HUDEP-2 (cell line): ENCODE measurements around the gene CEP164.

ENCODE experiments used
- DNase-seq, 76 experiments: peaks; one replicate each; lab custom pipeline; 2025; ENCODE audit not compliant: unreplicated experiment in 76 of 76; lab: John Stamatoyannopoulos, UW

Gene CEP164

DNA sequence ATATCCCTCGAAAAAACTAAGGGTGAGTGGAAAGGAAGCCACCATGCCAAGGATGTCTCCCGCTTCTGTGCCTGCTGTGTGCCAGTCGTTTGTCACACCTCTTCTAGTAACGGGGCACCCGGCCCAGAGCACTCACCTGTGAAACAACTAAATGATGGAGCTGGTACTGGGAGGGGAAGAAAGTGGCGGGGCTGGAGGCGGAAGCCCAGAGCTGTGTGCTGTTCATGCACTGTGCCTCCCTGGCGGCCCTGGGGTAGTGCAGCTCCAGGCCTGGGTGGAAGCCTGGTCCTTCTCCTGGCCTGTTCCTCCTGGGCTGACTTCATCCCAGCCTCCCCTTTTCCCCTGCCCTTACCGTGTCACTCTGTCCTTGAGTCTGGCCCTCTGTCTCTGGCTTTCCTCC, 130.2 kb downstream of the CEP164 start:
- DNase-seq, result no peak

DNA sequence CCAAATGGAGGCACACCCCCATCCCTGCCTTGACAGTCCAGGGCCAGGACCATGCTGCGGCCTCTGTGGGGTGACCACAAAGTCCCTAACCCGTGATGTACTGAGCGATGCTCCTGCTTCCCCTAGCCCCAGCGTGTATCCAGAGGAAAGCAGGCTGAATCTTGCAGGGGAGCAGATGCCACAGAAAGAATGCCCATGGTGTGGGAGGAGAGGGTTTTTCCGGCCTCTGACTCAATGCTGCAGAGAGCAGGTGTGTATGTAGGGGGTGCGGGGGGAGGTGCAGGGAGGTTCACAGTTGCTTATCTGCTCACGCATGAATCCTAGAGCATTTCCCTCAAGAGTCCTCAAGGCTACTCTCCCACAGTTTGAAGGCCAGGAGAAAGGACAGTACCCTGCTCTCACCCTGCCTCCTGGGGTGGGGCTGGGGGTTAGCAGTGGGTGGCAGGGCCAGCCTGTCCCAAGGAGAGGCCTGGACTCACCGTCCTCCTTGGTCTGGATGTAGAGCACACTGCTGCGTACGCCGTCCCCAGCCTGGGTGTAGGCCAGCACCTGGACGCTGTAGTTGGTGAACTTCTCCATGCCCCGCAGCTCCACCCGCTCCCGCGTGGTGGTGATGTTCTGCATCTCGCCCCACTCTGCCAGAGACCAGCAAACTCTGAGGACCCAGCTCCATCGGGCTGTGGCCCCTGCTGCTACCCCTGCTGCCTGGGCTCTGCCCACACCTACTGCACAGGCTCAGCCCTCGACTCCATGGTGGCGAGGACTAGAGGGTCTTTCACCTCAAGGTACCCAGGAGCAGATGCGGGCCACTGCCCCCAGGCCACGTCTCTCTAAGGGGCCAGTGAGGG, 130.8 kb downstream of the CEP164 start:
- no peak for DNase-seq

DNA sequence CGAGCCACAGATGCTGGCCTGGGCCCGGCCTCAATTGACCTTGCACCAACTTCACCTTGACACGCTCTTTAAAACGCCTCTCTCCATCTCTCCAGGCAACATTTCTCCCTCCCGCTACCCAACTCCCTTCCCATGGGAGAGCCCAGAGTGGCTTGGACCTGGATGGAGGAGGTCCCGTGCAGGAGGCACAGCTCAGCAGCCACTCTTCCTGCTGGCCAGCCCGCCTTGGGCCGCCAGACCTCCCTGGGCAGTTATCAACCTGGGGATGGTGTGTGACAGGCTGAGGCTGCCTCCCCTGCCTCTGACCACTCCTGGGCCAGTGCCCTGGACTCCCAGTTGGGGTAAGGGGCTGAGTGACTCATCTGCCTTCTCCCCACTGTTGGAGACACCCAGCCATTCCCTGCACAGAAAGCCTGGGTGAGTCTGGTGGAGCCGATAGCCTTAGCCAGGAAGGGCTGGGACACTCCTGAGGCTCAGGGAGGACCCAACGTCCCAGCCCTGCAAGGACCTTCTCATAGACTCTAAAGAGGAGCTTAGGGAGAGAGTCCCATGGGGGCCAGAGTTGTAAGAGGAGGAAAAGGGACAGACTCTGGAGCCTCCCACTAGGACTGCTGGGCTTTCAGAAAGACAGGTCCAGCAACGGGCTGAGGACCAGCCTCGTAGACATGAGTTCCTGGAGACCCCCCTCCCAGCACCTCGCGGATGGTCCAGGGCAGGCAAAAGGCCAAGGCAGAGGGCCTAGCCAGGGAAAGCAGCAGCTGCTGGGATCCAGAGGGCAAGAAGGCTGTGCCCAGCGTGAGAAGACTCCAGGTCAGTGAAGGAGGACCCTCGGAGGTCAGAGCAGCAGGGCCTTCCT, 131.7 kb downstream of the CEP164 start:
- DNase-seq, result no peak

DNA sequence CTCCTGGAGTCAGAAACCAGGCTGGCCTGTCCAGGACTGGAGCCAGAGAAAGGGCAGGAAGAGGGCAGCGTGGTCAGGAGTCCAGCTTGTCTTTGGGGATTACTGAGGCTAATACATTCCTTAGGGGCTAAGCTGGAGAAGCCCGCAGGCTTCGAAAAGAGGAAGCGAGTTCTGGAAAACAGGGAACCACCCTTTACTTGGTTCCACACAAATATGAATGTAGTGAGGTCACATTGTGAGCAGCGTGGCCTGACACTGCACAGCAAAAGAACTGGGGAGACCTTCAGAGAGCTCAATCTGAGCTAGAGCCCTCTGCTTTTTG, 132.3 kb downstream of the CEP164 start:
- no peak for DNase-seq

DNA sequence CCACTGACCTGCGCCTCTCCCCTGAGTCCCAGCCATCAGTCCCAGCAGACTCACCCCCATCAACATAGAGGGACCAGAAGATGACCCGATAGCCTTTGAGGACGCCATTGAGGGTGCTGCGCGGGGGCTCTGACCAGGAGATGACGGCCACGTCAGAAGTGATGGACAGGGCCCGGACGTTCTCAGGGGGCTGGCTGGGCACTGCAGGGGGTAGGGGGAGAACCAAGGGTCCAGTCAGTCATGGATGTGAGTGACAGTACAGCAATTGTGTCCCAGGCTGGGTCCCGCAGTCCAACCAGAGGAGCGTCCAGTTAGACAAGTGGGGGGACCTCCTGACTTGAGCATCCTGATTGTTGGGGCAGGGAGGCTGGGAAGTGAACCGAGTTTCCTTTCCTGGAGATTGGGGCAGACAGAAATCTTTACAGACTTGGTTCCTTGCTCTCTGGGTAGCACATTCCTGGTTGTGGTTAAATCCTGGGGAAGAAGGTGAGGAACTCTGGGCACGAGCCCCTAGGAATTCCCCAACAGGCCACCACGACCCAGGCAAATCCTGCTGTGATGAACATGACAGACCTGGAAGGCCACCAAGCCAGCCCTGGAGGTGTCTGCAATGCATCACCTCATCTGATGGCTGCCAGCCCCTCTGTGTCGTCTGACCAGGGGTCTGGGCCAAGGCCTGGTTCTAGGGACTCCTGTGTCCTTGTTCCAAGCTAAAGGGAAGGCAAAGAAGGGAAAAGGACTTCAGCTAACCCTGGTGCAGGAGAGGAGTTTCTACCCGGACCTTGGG, 133.9 kb downstream of the CEP164 start:
- DNase-seq, result peak in 1 of 76 experiments; percentile 1

DNA sequence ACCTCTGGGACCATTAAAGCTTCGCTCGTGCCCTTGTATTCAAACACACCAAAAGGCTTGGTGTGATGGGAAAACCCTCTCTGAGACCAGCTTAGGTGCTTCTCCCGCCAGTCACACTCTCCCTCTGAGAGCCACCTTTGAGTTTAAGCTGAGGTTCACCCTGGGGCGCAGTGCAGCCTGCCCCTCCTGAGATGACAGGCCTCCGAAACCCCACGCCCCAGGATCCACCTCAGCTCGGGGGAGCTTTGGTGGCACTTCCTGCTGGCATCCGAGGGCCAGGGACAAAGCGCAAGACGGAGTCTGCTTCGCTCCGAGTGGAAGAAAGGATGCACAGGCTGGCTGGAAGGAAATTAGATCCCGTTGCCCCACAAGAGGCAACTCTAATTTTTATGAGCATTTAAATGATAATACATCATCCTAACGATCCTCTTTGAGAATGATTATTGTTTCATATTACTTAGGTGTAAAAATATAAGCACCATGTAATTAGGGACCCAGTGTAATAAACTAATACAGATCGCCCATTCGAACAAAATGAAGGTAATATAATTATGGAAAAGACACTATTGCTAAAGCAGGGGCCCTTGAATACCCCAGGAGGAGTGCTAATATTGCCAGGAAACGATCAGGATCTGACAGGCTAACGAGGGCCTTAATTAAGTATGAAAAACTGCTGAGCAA, 134.7 kb downstream of the CEP164 start:
- DNase-seq, result no peak

DNA sequence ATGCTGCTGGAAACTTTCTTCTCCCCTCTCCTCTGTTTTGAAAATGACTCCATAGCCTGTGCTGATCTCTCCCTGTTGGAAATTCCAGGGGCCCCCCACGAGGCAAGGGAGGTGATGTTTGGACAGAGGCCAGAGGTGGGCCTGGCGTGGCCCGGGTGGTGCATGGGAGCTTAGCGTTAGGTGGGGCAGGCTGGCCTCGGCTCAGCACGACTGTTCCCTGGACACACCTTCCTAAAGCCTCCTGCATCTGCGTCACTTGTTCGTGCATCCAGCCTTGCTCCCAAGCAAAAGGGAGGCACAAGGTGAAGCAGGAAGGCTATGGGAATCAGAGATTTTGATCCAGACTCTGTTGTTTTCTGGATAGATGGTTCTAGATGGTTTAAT, 135.2 kb downstream of the CEP164 start:
- no peak for DNase-seq
